Measurements from ENCODE around the gene WDR54. TPM values are rescaled to one million over a fixed set of nuclear protein-coding genes. Genes with fewer than 3 reads are reported as not detected.

The WDR54 gene
- total RNA-seq, 1 experiment from 2014 or later = 54.9 TPM

DNA sequence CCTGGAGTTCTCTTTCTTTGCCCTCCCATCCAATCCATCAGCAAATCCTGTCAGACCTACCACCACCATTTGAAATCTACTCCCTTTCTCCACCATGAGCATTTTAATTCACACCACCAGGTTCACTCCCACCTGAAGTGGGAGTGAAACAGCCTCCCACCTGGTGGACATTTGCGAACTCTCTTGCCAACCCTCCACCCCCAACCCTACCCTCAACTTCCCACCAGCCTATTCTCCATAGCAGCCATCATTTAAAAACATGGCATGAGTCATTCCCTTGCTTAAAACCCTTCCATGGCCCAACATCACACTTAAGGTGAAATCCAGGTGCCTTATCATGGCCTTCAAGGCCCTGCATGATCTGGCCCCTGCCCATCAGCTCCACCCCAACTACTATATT is 16.7 kb downstream of the WDR54 start:
- Histone ChIP-seq H3K9ac (ENCODE audit: low read length) (no peak overlapping the region), H3K79me2 (ENCODE audit: insufficient read depth, low read length) (peaks cover 75% of the 10 kb centered on the region), H3K27me3 (ENCODE audit: insufficient read depth, low read length) (no peaks in the 10 kb centered on the region), H2AFZ (ENCODE audit: low read depth, low read length, poor library complexity, severe bottlenecking) (no peak overlapping the region), H3K9me2 (ENCODE audit: insufficient read depth) (no peaks in the 10 kb centered on the region), H3K9me3 (ENCODE audit: control insufficient read depth in 1 of 2, insufficient read depth in 1 of 2, low read depth in 1 of 2, low read length in 2 of 2) (no peaks in the 10 kb centered on the region), H3K36me3 (ENCODE audit: control insufficient read depth in 1 of 2, insufficient read depth in 2 of 2, low read length in 2 of 2) (peaks cover 0 to 13% of the 10 kb centered on the region in 2 experiments; a peak in 1 of 4 replicates), H3K4me1 (ENCODE audit: control insufficient read depth in 1 of 2, insufficient read depth in 2 of 2, low read length in 2 of 2) (peaks cover 15 to 32% of the 10 kb centered on the region in 2 experiments), H3K4me3 (replicated peaks in 1 of 2; ENCODE audit: low read depth in 1 of 2, low read length in 2 of 2) (no peak overlapping the region), H3K4me2 (ENCODE audit: low read length) (no peak overlapping the region), H3K27ac (ENCODE audit: low read depth, low read length) (no peak overlapping the region), H4K20me1 (ENCODE audit: insufficient read depth) (no peaks in the 10 kb centered on the region; the same call in 1 of the 2 replicates)
- RAD21 ChIA-PET (ENCODE audit: low non-redundant PET in 1 of 2, low total read pairs in 2 of 2, uncharacterized antibody in 2 of 2, unreplicated experiment in 2 of 2) = no interaction called here
- intact Hi-C loops (cut with micrococcal nuclease) = no loop called here
- BruUV-seq (replicated peaks) = no TSS peak
- CTCF ChIA-PET = no interaction called here
- ATAC-seq = no peak
- no peak for TF ChIP-seq EZH2 (IDR thresholded peaks at IDR 0.05)
- TF ChIP-seq, protein P1, sequence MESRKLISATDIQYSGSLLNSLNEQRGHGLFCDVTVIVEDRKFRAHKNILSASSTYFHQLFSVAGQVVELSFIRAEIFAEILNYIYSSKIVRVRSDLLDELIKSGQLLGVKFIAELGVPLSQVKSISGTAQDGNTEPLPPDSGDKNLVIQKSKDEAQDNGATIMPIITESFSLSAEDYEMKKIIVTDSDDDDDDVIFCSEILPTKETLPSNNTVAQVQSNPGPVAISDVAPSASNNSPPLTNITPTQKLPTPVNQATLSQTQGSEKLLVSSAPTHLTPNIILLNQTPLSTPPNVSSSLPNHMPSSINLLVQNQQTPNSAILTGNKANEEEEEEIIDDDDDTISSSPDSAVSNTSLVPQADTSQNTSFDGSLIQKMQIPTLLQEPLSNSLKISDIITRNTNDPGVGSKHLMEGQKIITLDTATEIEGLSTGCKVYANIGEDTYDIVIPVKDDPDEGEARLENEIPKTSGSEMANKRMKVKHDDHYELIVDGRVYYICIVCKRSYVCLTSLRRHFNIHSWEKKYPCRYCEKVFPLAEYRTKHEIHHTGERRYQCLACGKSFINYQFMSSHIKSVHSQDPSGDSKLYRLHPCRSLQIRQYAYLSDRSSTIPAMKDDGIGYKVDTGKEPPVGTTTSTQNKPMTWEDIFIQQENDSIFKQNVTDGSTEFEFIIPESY (IDR thresholded peaks at IDR 0.05; ENCODE audit: extremely low read depth, insufficient replicate concordance, low read length) = no peak
- no peak for TF ChIP-seq POLR2A (IDR thresholded peaks at IDR 0.05; ENCODE audit: borderline replicate concordance, extremely low read depth, insufficient read depth, insufficient read length)
- TF ChIP-seq, protein P2, sequence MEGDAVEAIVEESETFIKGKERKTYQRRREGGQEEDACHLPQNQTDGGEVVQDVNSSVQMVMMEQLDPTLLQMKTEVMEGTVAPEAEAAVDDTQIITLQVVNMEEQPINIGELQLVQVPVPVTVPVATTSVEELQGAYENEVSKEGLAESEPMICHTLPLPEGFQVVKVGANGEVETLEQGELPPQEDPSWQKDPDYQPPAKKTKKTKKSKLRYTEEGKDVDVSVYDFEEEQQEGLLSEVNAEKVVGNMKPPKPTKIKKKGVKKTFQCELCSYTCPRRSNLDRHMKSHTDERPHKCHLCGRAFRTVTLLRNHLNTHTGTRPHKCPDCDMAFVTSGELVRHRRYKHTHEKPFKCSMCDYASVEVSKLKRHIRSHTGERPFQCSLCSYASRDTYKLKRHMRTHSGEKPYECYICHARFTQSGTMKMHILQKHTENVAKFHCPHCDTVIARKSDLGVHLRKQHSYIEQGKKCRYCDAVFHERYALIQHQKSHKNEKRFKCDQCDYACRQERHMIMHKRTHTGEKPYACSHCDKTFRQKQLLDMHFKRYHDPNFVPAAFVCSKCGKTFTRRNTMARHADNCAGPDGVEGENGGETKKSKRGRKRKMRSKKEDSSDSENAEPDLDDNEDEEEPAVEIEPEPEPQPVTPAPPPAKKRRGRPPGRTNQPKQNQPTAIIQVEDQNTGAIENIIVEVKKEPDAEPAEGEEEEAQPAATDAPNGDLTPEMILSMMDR (IDR thresholded peaks at IDR 0.05 in 2 of 3, conservative IDR thresholded peaks at IDR 0.05 in 1 of 3; ENCODE audit: borderline replicate concordance in 1 of 3, insufficient read depth in 1 of 3, low read depth in 2 of 3, low read length in 2 of 3) = no peak
- TF ChIP-seq, protein P3, sequence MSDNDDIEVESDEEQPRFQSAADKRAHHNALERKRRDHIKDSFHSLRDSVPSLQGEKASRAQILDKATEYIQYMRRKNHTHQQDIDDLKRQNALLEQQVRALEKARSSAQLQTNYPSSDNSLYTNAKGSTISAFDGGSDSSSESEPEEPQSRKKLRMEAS (IDR thresholded peaks at IDR 0.05) = no peak
- TF ChIP-seq ELF1 (IDR thresholded peaks at IDR 0.05; ENCODE audit: borderline replicate concordance, low read depth) = no peak
- TF ChIP-seq ZNF274 (IDR thresholded peaks at IDR 0.05; ENCODE audit: low read depth, low read length) = no peak
- TF ChIP-seq RAD21 (IDR thresholded peaks at IDR 0.05; ENCODE audit: low read depth) = no peak
- TF ChIP-seq EZH2phosphoT487 (IDR thresholded peaks at IDR 0.05; ENCODE audit: borderline replicate concordance) = no peak
- TF ChIP-seq TCF7L2 (IDR thresholded peaks at IDR 0.05; ENCODE audit: borderline replicate concordance, extremely low read depth, insufficient read depth, insufficient read length) = no peak
- TF ChIP-seq, protein P4, sequence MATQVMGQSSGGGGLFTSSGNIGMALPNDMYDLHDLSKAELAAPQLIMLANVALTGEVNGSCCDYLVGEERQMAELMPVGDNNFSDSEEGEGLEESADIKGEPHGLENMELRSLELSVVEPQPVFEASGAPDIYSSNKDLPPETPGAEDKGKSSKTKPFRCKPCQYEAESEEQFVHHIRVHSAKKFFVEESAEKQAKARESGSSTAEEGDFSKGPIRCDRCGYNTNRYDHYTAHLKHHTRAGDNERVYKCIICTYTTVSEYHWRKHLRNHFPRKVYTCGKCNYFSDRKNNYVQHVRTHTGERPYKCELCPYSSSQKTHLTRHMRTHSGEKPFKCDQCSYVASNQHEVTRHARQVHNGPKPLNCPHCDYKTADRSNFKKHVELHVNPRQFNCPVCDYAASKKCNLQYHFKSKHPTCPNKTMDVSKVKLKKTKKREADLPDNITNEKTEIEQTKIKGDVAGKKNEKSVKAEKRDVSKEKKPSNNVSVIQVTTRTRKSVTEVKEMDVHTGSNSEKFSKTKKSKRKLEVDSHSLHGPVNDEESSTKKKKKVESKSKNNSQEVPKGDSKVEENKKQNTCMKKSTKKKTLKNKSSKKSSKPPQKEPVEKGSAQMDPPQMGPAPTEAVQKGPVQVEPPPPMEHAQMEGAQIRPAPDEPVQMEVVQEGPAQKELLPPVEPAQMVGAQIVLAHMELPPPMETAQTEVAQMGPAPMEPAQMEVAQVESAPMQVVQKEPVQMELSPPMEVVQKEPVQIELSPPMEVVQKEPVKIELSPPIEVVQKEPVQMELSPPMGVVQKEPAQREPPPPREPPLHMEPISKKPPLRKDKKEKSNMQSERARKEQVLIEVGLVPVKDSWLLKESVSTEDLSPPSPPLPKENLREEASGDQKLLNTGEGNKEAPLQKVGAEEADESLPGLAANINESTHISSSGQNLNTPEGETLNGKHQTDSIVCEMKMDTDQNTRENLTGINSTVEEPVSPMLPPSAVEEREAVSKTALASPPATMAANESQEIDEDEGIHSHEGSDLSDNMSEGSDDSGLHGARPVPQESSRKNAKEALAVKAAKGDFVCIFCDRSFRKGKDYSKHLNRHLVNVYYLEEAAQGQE (IDR thresholded peaks at IDR 0.05; ENCODE audit: low read depth) = no peak
- TF ChIP-seq SRF (IDR thresholded peaks at IDR 0.05; ENCODE audit: low read depth) = no peak
- POLR2A ChIA-PET = no interaction called here
- DNase-seq (ENCODE audit: low read depth, low spot score) = no peak

Measured in HCT116 (cell line).